Stomach (tissue), 9 donors: ENCODE data around the gene EYA2. TPM values are rescaled to one million over a fixed set of nuclear protein-coding genes. Genes with fewer than 3 reads are reported as not detected.

Source experiments
- DNase-seq, 2 donors: peaks; one replicate each; pipeline versions ENCODE4 v3.0.0 to v3.0.0-alpha.2; 2013 to 2019
- H3K27ac ChIP-seq, 5 donors: fragments of 200-600 bp in 4 of 5; sonication (generic) in 4 of 5; one replicate each; pipeline ENCODE4 v1.5.1; 2013 to 2019; ENCODE audit warnings: mild to moderate bottlenecking in 1 of 5, moderate library complexity in 1 of 5
- H3K27me3 ChIP-seq, 3 donors: fragments of 200-600 bp; sonication (generic); one replicate each; pipeline ENCODE4 v1.5.1; 2017 to 2019; ENCODE audit warnings: mixed run types in 1 of 3
- H3K36me3 ChIP-seq, 4 donors: fragments of 200-600 bp; sonication (generic); 1 replicate in 3 of 4; 2 replicates in 1 of 4; pipeline ENCODE4 v1.5.1; 2016 to 2019
- H3K4me1 ChIP-seq, 4 donors: fragments of 200-600 bp; sonication (generic); one replicate each; pipeline ENCODE4 v1.5.1; 2016 to 2019
- H3K4me3 ChIP-seq, 4 donors: fragments of 200-600 bp; sonication (generic) in 3 of 4; one replicate each; pipeline ENCODE4 v1.5.1; 2016 to 2019; ENCODE audit warnings: mild to moderate bottlenecking in 1 of 4
- H3K9me3 ChIP-seq, 4 donors: fragments of 200-600 bp; sonication (generic); one replicate each; pipeline ENCODE4 v1.5.1; 2016 to 2019
- EP300 ChIP-seq: sonication (generic); formaldehyde crosslinking; IDR thresholded peaks from one replicate; pipeline ENCODE4 v1.6.1; 2017; ENCODE audit warnings: antibody characterized with exemption
- POLR2A ChIP-seq, 4 donors: fragments of 450-650 bp; IDR thresholded peaks; one replicate each; pipeline ENCODE4 v1.6.1; 2016; ENCODE audit warnings: antibody characterized with exemption in 4 of 4, control low read depth in 2 of 4, mild to moderate bottlenecking in 1 of 4, moderate library complexity in 1 of 4
- POLR2AphosphoS5 ChIP-seq, 3 donors: sonication (generic); formaldehyde crosslinking; IDR thresholded peaks; one replicate each; pipeline ENCODE4 v1.6.1; 2016; ENCODE audit warnings: antibody characterized with exemption in 3 of 3
- WGBS, 5 donors: extraction: QIAGEN DNeasy Blood & Tissue Kit in 3 of 5; methylation state at CpG; one replicate each; pipeline versions ENCODE4 v1.1.5 to v1.1.7; 2013 to 2018; 5-methylcytosine and 5-hydroxymethylcytosine counted together
- intact Hi-C: fragments of 100-400 bp; cut with DNase I; formaldehyde crosslinking; loops from one replicate; pipeline ENCODE4 v1.15.1; 2023; ENCODE audit warnings: low total_unique reads
- polyA plus RNA-seq, 3 donors: library from polyadenylated mRNA; stranded (reverse); fragments of 200-250 nt; gene quantifications; one replicate each; pipeline ENCODE4 v1.2.3, GENCODE V29; 2013
- total RNA-seq, 5 donors: library from RNA; depleted of rRNA; stranded (reverse); fragments of >200 nt; gene quantifications; one replicate each; pipeline versions ENCODE4 v1.1.0 to v1.2.3, GENCODE V29; 2014 to 2016
- TF ChIP-seq, protein P1 (sequence below), 7 experiments: fragments of 450-650 bp in 4 of 7; fragments of 200-600 bp in 3 of 7; sonication (generic) in 3 of 7; IDR thresholded peaks; one replicate each; pipeline ENCODE4 v1.5.1; 2016 to 2019; ENCODE audit warnings: antibody characterized with exemption in 7 of 7, control low read depth in 2 of 7, mild to moderate bottlenecking in 1 of 7
- donor health status: healthy with polysubstance abuse.
- donor health status: Bipolar disorder and iron deficiency.
- donor health status: healthy.

The EYA2 gene
- total and polyA plus RNA-seq, 8 donors = 1.8 to 86.2 (median 5.5) TPM

DNA sequence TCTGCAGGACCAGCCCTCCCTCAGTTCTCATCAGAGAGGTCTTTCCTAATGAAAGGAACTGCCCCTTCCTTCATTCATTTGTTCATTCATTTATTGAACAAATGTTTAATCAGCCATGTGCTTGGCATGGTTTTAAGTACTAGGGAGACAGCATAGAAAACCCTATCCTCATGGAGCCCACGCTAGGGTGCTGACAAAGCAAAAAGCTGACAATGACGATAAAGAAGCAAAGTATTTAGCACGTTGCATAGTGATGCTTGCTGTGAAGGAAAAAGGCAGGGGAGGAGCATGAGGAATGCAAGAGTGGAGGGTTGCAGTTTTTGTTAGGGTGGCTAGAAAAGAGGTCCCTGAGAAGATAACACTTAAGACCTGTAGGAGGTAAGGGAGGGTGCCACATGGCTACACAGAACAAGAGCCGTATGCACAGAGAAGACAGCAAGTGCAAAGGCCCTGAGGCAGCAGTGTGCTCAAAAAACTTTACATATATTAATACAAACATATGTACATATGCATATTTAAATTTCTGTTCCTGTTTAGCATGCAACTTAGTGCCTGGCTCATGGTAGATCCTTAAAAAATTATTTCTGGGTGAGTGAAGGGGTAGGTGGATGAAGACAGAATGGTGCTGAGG lies 98.9 kb downstream of the EYA2 start:
- TF ChIP-seq POLR2A (IDR thresholded peaks at IDR 0.05) (no peak), POLR2AphosphoS5 (IDR thresholded peaks at IDR 0.05) (no peak), EP300 (no peak)
- TF ChIP-seq, protein P1, sequence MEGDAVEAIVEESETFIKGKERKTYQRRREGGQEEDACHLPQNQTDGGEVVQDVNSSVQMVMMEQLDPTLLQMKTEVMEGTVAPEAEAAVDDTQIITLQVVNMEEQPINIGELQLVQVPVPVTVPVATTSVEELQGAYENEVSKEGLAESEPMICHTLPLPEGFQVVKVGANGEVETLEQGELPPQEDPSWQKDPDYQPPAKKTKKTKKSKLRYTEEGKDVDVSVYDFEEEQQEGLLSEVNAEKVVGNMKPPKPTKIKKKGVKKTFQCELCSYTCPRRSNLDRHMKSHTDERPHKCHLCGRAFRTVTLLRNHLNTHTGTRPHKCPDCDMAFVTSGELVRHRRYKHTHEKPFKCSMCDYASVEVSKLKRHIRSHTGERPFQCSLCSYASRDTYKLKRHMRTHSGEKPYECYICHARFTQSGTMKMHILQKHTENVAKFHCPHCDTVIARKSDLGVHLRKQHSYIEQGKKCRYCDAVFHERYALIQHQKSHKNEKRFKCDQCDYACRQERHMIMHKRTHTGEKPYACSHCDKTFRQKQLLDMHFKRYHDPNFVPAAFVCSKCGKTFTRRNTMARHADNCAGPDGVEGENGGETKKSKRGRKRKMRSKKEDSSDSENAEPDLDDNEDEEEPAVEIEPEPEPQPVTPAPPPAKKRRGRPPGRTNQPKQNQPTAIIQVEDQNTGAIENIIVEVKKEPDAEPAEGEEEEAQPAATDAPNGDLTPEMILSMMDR (IDR thresholded peaks at IDR 0.05) = no peak
- Histone ChIP-seq H3K4me3 (no peak overlapping the region), H3K4me1 (peaks cover 14 to 26% (median 18%) of the 10 kb centered on the region in 4 donors), H3K27me3 (peaks cover 0 to 19% (median 0%) of the 10 kb centered on the region in 3 donors), H3K36me3 (no peaks in the 10 kb centered on the region), H3K27ac (no peak overlapping the region), H3K9me3 (no peaks in the 10 kb centered on the region)
- whole genome bisulfite sequencing, 5 donors = 80 to 89% (median 86%) methylated on average over 4 of the region's 4 CpGs
- intact Hi-C loops = no loop called here
- no peak for DNase-seq

DNA sequence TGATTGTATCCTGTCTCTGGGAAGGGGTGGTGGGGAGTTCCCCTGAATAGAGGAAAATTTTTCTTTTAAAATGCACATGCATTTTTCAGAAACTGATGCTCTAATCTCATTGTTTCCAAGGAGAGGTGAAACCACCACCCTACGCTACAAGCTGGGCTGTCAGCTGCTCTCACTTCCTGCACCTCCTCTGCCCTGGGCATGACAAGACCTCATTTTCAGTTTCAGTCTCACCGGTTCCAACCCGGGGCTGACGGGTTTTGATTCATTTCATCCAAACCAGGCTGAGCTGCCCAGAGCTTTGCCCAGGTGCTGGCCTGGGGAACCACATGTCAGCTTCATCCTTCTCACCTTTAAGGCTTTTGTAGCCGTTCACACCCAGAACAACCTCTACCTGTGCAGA lies 99.7 kb downstream of the EYA2 start:
- H3K27me3 ChIP-seq = peaks cover 0 to 19% (median 0%) of the 10 kb centered on the region in 3 donors
- DNase-seq = peak; percentile 46 to 67
- TF ChIP-seq EP300 (no peak), POLR2A (IDR thresholded peaks at IDR 0.05) (no peak)
- TF ChIP-seq, protein P1 (IDR thresholded peaks at IDR 0.05) = no peak
- WGBS, 5 donors = 18 to 34% (median 28%) methylated on average over 5 of the region's 5 CpGs
- intact Hi-C loops = no loop called here
- H3K4me1 ChIP-seq = peaks cover 14 to 26% (median 21%) of the 10 kb centered on the region in 4 donors
- no peaks in the 10 kb centered on the region for H3K9me3 ChIP-seq
- H3K36me3 ChIP-seq = no peaks in the 10 kb centered on the region
- H3K4me3 ChIP-seq = no peak overlapping the region
- H3K27ac ChIP-seq = no peak overlapping the region

- Histone ChIP-seq H3K4me3 (no peak overlapping the region), H3K36me3 (no peaks in the 10 kb centered on the region), H3K27ac (no peak overlapping the region), H3K27me3 (peaks cover 0 to 19% (median 0%) of the 10 kb centered on the region in 3 donors), H3K9me3 (no peaks in the 10 kb centered on the region), H3K4me1 (peaks cover 4 to 20% (median 19%) of the 10 kb centered on the region in 4 donors)
- WGBS, 5 donors = 59 to 77% (median 65%) methylated on average over 5 of the region's 5 CpGs
- DNase-seq = no peak
- intact Hi-C loops = no loop called here
- TF ChIP-seq, protein P1 (IDR thresholded peaks at IDR 0.05) = no peak
- TF ChIP-seq POLR2AphosphoS5 (IDR thresholded peaks at IDR 0.05) (no peak), POLR2A (IDR thresholded peaks at IDR 0.05) (no peak), EP300 (no peak)
Measured at GRCh38 chr20:46995561-46996142, 101.0 kb downstream of the EYA2 start.

DNA sequence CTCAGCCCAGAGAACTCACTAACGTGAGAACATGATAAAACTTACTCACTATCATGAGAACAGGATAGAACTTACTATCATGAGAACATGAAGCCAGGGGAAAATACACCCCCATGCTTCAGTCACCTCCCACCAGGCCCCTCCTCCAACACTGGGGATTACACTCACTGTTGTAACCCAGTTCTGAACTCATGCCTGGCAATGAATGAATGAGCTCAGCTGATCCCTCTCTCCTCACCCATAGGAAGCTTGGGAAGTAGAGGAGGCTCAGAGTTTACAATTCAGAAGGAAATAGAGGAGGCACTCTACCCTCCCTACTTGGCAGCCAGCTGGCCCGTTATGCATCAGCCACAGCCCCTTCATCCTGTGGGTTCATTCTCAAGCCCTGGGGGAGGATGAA lies 102.5 kb downstream of the EYA2 start:
- Histone ChIP-seq H3K4me3 (no peak overlapping the region), H3K4me1 (peaks cover 0 to 17% (median 11%) of the 10 kb centered on the region in 4 donors), H3K36me3 (no peaks in the 10 kb centered on the region), H3K27me3 (peaks cover 0 to 19% (median 0%) of the 10 kb centered on the region in 3 donors), H3K9me3 (no peaks in the 10 kb centered on the region), H3K27ac (peak overlapping the region in 1 of 5 donors; percentile 64)
- intact Hi-C loops = no loop called here
- no peak for TF ChIP-seq EP300
- 46 to 76% (median 64%) methylated on average over 1 to 2 of the region's 2 CpGs for WGBS, 5 donors
- peak in 1 of 2 donors; percentile 23 for DNase-seq
